Left renal cortex interstitium (tissue), 4 donors: ENCODE data around the gene GDNF. TPM values are rescaled to one million over a fixed set of nuclear protein-coding genes. Genes with fewer than 3 reads are reported as not detected.

ENCODE experiments used
- DNase-seq, 4 donors: peaks; one replicate each; pipeline ENCODE4 v3.0.0-alpha.2; 2013; ENCODE audit warnings: low read depth in 4 of 4, low spot score in 2 of 4, missing footprints in 1 of 4
- polyA plus RNA-seq, 4 donors: library from polyadenylated mRNA; unstranded; fragments of 120-200 nt; gene quantifications; one replicate each; pipeline ENCODE4 v1.2.1, GENCODE V29; 2013; ENCODE audit not compliant: insufficient read length in 4 of 4

GDNF gene
- polyA plus RNA-seq, 4 donors = 12.6 to 23.6 (median 15.5) TPM

DNA sequence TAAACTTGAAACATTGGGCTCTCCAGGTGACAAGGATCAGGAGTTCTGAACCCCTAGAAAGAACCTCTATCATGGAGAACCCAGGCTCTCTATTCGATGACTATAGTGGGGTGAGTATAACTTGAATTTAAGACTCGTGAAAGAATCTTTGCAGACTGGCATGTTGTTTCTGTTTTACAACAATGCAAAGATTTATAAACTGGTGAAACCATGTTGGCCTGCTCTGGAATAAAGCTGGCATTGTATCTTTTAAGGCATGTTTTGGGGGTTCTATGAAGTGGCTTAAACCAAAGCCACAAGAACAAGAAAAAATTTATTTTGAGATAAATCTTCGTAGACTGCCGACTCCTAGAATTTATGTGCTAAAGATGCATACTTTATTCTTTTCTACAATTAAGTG is 9.8 kb upstream of the GDNF start:
- no peak for DNase-seq

DNA sequence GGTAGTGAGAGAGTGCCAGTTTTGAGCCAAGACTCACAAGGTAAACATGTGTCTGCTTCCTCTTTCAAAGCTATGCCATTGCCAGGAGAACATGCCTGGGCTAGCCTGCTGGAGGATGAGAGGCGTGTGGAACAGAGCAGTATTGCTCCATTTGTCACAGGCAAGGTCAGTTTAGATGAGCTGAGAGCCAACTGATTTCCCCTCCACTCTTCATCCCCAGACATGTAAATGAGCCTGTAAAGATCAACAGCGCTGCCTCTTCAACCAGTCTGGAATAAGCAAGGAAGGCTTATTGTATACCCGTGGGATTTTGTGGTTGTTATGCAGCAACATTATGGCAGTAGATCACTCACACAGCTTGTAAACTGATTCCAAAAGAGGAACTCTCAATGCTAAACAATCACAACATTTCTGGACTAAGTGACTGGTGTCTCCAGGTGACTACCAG is 8.2 kb upstream of the GDNF start:
- DNase-seq = no peak

DNA sequence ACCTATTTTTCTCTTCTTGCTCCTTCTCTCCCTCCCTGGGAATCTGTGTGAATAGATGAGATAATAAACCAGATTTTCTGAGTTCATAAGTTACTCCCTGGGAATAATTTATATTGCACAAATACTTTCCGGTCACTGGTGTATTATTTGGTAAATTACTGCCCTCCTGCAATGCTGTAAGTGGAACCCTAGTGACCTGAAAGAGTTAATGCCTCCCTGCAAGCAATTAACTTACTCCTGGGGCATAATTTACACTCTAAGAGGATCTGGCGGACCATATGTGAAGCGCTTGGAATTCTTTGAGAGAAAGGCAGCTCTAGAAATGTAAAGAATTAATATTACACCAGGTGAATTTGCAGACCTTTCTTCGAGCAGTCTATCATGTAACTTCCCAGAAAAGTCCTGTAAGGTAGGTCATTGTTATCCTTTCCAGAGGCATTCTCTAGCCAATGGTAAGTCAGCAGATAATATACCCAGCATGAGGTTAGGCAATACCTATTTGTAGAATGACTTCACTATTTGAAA is 7.0 kb upstream of the GDNF start:
- DNase-seq = no peak

DNA sequence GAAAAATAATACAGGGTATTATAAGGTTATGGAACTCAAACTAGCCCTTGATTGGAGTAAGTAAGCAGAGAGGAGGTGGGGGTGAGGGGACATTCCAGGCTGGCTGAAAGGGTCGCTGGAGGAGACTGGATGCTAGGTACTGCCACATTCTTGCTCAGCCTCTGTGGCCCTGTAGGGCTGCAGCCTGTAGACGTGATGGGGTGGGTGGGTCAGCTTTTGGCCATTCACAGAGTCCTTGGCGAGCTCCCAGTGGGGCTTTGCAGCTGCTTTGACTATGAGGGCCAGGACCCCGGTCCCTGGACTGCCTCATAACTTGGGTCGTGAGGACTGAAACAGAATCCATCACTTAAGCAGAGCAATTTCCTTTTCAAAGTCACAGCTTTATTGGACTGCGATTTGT is 4.2 kb upstream of the GDNF start:
- no peak for DNase-seq

DNA sequence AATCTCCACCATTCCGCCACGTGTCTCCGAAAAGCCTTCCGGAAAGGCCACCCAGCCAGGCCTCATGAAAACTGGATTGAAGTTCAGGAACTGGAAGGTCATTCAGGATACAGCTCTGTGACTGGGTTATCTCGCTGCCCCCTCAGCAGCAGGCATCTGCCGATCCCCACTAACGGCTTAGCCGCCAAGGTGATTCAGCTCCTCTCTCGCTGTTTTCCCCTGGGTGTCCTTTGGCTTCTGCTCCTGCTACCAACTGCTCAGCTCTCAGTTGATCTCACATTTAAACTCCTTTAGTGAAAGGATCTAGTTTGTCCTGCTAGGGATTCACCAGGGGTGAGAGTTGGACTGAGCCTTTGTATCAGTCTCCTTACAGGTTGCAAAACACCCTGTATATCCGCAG is 2.2 kb upstream of the GDNF start:
- DNase-seq = no peak

DNA sequence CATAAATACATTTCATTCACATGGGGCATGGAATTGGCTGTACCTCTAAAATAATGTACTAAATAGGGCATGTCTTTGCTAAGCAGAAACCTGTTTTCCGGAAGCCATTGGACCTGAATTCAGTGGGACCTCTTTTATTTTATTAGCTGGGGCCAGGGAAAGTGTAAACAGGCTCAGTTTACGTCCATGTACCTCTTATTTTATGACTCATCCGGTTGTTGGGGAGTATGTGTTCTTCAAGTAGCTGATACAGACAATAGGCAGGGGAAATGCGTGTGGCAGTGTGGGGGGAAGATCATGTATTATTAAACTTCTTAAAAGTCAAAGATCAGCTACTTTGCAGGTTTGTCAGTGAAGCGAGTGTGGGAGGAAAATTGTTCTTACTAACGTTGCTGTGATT is 1.4 kb upstream of the GDNF start:
- DNase-seq = no peak

DNA sequence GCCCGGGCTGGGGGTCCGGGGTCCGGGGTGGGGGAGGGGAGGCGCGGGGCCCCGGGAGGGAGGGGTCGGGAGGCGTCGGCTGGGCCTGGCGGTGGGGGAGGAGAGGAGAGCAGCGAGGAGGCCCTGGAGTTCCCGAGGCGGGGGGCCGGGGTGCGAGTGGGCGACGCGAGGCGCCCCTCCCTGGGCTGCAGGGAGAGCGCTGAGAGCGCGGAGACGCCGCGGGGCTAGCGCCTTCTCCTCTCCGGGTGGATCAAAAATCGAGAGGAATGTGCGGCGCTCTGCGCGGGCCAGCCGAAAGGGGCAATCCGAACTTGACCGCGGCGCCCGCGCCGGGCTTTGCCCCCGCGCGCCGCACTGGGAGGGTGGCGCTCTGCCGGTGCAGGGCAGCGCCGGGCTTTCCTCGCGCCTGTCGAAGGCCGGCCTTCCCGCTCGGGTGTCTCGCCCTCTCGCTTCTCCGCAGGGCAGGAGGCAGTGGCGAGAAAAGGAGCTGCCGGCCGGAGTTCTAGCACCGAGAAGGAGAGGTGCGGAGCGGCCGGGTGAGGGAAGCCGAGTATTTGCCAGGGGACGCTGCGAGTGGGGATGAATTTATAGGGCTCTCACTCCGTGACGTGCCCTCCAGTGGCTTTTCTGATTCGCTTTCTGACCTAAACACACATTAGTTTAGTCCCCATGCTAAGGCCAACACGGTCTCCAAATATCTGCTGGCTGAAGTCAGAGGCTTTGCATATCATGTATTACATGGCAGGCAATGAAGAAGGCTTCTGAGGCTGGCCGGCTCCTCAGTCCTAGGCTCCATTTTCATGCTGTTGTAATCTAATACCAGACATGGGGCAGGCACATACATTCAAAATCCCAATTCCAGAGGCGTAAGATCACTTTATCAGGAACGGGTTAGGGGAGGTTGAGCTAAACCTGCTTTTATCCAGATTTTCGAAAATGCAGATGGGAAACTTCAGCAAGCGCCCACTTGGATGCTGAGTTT is 503 bp upstream of the GDNF start:
- peak in 1 of 4 donors; percentile 47 for DNase-seq

DNA sequence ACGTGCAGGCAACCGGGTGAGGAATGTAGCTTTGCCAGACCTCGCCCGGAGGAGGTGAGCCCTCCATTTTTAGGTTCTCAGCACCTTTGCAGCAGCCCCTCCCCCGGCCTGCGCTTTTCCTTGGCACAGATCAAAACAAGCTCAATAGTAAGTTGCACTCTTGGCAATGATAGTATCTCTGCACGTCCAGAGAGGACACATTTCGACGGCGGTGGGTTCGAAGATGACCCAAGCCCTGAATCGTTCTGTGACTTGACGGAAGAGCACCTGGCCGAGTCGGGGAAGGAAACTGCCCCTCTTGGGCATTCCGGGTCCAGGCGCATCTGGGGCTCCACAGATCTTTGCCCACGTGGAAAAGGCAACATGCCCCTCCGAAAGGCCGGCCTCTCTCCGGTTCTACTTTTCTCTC is 904 bp downstream of the GDNF start:
- no peak for DNase-seq

DNA sequence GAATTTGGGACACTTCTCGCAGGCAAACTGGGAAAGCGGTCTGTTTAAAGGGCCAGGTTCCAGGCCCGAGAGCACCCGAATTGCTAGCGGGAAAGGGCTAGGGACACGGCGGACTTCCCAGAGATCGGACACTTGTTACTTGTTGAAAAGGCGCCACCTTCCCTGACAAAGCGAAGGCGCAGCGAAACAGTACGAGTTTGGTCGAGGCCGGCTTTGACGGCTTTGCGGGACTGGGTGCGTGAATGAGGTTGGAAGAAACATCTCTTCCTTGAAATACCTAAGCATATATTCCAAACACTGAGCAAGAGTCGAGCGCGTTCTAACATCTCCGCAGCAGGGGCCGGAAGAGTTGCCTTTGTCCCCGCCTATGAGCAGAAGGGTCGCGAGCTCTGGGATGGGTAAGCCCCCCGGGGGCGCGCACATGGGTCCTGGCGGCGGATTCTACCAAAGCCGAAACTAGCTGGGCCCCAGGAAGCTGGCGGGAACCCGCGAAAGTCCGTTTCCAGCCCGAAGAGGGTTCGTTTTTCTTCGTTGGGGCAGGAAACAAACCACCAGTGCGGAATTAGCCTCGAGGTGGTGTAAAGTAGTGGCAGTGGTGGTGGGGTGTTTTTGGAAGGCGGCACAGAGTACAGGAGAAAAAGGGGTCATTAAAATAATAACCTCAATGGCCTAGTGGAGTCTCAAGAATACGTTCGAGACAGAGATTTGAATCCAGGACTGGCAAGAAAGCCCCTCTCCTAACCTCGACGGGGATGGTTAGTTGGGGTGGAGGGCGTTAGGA is 1.5 kb downstream of the GDNF start:
- DNase-seq = peak in 1 of 4 donors; percentile 43

DNA sequence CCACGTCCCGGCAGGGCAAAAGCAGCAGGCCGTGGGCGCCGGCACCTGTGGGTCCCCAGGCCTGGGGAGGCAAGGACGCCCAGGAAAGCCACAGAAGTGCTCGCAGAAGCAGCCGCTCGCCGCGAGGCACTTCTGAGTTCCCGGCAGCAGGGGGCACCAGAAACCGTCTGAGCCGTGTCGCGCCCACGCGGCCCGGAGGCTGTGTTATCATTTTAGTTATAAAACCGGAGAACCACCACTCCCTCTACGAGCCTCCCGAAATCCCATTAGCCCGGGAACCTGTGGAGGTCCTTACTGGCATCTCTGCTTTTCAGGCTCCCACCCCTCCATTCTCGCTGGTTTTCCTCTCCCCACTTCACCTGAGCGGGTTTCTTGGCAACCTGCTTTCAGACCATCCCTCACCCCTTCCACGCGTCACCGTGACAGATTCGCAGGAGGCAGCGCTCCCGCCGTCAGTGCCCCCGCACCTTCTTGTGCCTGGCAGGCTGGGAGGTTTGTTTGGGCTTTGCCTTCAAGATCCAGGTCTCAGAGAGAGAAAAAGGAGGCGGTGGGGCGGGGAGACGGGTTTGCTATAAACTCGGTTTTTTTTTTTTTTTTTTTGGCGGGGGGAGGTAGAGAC is 2.3 kb downstream of the GDNF start:
- peak in 1 of 4 donors; percentile 79 for DNase-seq

DNA sequence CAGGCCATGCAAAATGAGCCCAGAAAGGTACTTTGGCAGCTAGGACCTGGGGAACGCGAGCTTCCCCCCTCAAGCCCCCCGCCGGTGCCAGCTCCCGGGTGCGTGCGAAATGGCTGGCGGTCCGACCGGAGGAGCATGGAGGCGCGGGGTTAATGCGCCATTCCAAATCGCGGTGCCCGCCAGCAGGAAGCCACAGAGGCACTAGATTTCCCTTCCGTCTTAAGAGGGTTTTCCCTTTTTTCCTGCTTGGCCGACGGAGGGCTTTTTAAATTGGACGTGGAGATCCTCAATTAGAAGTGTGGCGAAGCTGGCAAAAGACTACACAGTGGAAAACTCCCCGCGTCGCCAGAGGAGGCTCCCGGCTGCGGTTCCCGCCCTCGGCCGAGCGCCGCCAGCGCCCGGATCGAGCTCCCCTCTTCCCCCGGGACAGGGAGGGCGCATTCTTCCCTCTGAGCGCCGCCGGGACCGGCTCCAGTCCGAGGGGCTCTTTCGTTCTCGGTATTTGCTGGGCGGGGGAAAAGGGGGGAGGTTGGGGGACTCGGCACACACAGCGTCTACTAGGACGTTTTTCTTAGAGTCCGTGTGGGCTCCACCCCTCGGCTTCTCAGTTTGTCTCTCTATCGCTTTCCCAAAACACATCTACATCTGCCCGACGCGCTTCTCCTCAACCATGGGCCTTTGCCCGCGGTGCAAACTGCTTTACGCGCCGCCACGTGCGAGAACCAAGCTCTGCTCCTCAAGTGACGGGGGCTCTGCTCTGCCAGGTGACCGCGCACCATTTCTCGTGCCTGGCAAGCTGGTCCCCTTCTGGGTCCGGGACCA is 3.0 kb downstream of the GDNF start:
- no peak for DNase-seq

DNA sequence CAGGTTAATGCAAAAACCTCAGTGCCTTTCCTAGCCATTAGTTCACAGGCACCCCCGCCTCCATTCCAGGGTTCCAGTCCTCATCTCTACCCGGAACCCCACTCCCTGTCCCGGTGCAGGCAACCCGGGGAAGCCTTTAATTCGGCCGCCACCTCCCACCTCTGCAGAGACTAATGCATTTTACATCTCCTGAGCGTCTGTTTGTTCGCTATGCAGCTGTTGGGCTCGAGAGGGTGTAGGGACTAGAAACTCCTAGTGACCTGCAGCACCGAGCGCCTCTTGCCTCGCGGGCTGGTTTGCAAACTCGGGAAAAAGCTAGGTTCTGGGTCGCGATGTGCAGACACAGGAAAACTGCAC is 3.6 kb downstream of the GDNF start:
- DNase-seq = no peak

DNA sequence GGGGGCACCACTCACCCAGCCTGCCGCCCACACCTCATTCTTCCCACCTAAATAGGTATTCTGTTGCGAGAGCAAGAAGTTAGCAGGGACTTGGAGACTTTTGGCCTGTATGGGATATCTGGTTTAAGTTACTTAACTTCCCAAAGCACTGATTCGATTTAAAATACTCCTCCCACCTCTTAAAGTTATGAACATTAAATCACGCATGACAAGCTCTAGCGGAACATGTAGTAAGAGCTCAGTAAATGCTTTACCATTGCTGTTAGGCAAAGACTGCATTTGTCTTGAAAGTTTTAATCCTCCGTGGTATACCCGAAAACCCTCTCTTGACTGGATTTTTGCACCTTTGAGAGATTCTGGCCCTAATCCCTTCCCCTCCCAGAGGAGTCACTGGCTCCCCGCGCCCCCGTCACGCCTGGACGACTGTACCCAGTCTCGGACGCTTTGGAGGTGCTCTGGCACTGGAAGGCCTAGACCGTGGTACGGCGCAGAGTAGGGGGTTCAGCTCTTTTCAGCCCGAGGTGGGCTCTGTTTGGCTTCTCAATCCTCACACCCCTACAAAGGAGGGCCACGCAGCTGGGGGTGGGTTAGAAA is 4.4 kb downstream of the GDNF start:
- peak in 1 of 4 donors; percentile 31 for DNase-seq

DNA sequence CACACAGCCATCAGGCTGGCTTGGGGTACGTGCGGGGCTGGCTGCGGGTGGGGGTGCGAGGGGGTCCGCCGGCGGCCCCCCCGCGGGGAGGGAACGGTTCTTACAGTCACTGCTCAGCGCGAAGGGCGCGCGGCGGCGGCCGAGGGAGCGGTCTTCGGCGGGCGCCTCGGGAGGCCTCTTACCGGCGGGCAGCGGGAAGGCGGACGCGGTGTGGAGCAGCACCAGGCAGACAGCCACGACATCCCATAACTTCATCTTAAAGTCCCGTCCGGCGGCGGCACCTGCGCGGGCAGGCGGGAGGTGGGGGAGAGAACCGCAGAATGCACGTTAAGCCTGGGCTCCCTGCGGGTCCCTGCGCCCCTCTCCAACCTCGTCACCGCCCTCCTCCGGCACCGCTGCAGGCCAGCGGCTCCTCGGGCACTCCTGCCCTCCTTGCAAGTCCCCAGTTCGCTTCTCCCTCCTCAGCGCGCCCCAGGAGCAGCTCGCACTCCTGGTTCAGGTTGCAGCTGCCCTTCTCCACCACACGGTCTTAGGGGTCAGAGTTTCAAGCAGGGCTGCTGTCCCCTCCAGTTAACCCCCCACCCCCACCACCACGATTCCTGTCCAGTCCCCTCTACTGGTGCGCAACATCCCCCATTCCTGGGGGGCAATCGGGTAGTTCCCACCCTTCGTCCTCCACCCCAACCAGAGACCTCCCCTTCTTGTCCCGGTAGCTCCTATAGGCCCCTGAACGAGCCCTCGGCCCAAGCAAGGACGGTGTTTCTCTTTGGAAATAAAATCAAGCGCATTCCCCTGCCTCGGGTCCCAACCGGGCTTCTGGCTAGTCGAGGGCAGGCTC is 5.1 kb downstream of the GDNF start:
- DNase-seq = no peak

DNA sequence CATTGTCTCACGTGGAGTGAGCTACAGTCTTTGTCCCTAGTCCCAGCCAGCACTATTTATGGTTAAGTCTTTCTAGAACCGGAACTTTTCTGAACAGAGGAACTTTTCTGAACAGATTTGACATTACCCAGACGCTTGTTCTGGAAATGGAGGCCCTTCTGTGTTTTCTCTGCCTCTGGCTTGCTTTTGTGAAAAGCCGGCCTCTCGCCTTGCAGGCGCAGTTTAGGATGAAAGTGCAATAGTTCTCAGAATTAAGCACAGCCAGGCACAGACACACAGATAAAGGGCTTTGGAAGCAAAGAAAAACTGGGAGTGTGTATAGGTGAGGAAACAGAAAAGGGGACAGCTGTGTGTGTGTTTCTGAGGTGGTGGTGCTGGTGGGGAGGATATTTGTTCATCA is 5.9 kb downstream of the GDNF start:
- no peak for DNase-seq

DNA sequence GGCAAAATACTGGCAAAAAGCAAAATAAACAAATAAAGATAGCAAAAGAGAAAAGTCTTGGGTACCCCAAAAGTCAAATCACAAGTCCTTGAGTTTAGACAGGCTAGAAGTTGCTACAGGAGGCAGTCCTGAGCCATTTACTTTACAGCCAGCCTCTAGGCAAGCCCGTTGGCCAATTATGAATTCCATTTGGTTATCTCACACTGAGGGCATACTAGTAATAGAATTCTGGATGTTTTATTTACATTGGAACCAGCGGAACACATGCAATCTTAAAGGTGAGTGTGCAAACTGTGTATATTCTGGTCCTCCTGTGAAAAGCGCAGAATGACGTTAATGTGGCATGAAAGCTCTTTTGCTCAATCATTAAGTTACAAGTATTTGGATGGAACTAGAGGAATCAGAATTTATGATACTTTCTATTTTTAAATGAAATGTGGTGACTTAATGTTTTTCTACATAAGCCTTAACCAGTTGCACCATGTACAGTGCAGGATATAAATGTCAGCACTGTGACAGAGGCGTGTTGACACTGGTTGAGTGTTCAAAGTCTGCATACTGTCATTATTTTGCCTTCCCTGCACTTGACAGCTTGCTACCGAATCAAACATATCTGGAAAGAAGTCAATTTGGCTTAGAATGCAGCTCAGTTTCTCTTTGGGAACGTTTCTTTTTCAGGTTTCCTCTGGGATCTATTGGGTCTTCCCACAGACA is 7.9 kb downstream of the GDNF start:
- no peak for DNase-seq

DNA sequence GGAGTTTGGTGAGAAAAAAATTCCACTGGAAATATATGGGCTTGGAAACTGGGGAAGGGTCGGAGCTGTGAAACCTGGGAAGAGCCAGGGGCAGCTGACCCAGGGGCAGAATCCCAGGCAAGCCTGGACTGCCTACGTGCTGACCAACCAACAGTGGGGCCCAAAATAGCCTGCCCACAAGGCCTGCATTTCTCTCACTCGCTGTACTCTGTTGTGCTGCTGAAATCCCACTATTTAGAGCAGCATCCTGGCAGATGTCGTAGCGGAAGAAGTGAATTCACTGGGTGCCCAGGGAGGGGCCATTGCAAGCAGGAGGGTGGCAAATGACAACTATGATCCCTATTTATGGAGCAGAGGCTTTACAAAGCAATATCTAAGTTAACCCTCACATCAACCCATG is 9.5 kb downstream of the GDNF start:
- no peak for DNase-seq

DNA sequence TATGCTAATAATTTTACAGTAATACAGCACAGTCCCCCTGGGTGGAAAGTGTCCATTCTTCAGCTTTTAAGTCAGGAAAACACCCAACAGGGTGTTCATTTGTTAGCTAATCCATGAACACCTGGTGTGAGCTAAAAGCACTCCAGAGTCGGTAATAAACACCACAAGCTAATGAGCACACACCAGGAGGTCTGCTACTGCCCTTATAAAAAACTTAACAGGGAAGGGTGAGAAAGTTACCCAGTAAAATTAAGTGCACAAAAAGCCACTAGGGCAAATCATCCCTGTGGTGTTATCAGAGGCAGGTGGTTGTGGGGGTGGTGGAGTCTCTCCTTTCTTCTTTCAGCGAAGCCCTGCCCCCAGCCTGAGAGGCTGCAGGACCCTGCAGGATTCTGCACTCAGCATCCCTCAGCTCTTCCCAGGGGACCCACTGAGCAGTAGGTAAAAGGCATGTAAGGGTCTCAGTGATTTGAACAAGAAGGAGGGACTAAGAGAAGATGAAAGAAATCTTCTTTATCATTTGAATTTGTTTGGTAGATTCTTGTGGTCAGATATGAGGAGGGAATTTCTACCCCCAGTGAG is 14.4 kb downstream of the GDNF start:
- no peak for DNase-seq
